WTC11 (cell line): Measurements from ENCODE around the gene RABGAP1.

Source experiments
- CREM ChIP-seq: sonication (generic); formaldehyde crosslinking; IDR thresholded peaks from 2 replicates; pipeline ENCODE4 v1.8.1; 2022; ENCODE audit warnings: mild to moderate bottlenecking, missing genetic modification reagents, moderate library complexity
- TF ChIP-seq, protein P1 (sequence below): sonication (generic); formaldehyde crosslinking; IDR thresholded peaks from 2 replicates; pipeline ENCODE4 v1.8.0; 2022; ENCODE audit warnings: mild to moderate bottlenecking, missing genetic modification reagents
- TF ChIP-seq, protein P2 (sequence below): sonication (generic); formaldehyde crosslinking; conservative IDR thresholded peaks from 2 replicates; pipeline ENCODE4 v1.8.1; 2022; ENCODE audit warnings: mild to moderate bottlenecking, missing genetic modification reagents

DNA sequence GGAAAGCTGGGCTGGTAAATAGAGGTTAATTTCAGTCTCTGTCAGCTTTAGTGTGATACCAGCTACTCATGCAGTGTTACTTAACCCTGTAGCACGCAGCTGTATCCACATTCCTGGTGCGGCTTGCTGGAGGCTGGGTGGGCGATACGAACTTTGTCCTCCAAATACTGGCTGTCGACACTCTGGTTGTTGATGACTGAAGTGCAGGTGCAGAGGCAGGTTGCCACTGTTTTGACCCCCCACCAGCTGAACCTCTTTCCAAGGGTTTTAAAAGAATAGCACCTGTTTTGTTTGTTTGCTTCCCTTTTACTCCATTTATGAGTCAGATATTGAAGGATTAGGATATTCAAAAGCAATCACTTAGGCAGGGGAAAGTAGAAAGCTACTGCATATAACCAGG, 4.4 kb upstream of the RABGAP1 start:
- TF ChIP-seq, protein P1, sequence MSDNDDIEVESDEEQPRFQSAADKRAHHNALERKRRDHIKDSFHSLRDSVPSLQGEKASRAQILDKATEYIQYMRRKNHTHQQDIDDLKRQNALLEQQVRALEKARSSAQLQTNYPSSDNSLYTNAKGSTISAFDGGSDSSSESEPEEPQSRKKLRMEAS, result no peak
- TF ChIP-seq, protein P2, sequence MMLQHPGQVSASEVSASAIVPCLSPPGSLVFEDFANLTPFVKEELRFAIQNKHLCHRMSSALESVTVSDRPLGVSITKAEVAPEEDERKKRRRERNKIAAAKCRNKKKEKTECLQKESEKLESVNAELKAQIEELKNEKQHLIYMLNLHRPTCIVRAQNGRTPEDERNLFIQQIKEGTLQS, result no peak
- TF ChIP-seq CREM (CRISPR knock-in tag), result no peak
